Parathyroid adenoma (tissue), 2 donors: ENCODE measurements around the gene FEM1C.

ENCODE experiments used
- H2AFZ ChIP-seq: fragments of 300-600 bp; sonication (generic); one replicate; pipeline ENCODE4 v1.7.0; 2017; ENCODE audit warnings: antibody characterized with exemption, mild to moderate bottlenecking
- H3K27ac ChIP-seq: fragments of 300-600 bp; sonication (generic); one replicate; pipeline ENCODE4 v1.7.0; 2017
- H3K27me3 ChIP-seq: fragments of 300-600 bp; sonication (generic); one replicate; pipeline ENCODE4 v1.7.0; 2017; ENCODE audit warnings: low read length; ENCODE audit not compliant: control insufficient read depth, insufficient read depth
- H3K36me3 ChIP-seq: fragments of 300-600 bp; sonication (generic); one replicate; pipeline ENCODE4 v1.7.0; 2017; ENCODE audit warnings: low read length; ENCODE audit not compliant: control insufficient read depth, insufficient read depth
- H3K4me1 ChIP-seq: fragments of 300-600 bp; sonication (generic); one replicate; pipeline ENCODE4 v1.7.0; 2017; ENCODE audit warnings: control low read depth
- H3K4me2 ChIP-seq: fragments of 300-600 bp; sonication (generic); one replicate; pipeline ENCODE4 v1.7.0; 2017; ENCODE audit warnings: low read length
- H3K4me3 ChIP-seq: fragments of 300-600 bp; sonication (generic); one replicate; pipeline ENCODE4 v1.7.0; 2017; ENCODE audit warnings: low read depth, low read length
- H3K79me2 ChIP-seq: fragments of 300-600 bp; sonication (generic); one replicate; pipeline ENCODE4 v1.7.0; 2017; ENCODE audit warnings: control low read depth
- H3K9ac ChIP-seq: fragments of 300-600 bp; sonication (generic); one replicate; pipeline ENCODE4 v1.7.0; 2017; ENCODE audit warnings: mild to moderate bottlenecking
- H3K9me3 ChIP-seq: fragments of 300-600 bp; sonication (generic); one replicate; pipeline ENCODE4 v1.7.0; 2017; ENCODE audit warnings: low read length; ENCODE audit not compliant: control insufficient read depth
- TF ChIP-seq, protein P1 (sequence below): fragments of 300-600 bp; sonication (generic); IDR thresholded peaks from one replicate; pipeline ENCODE4 v1.7.0; 2017; ENCODE audit warnings: antibody characterized with exemption, mild to moderate bottlenecking
- donor health status: primary hyperparathyroidism.

Gene FEM1C

DNA sequence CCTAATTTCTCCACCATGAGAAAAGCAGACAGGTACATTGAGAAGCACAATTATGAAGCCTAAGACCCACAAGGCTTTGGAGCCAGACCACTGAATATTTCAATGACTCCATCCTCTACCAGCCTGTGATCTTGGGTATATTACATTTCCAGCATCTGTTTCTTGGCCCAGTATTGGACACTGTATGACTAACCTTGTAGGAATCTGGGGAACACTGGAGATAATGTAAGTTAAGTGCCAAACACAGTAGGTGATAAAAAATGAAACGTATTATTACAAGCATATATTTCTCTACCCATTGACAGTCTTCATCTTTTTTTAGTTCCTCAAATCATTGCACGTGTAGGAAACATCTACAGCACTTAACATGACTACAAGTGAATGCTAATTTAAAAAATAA lies 28.6 kb upstream of the FEM1C start:
- H3K27me3 ChIP-seq: no peaks in the 10 kb centered on the region
- H2AFZ ChIP-seq: no peak overlapping the region
- H3K36me3 ChIP-seq: no peaks in the 10 kb centered on the region
- H3K4me2 ChIP-seq: no peak overlapping the region
- TF ChIP-seq, protein P1, sequence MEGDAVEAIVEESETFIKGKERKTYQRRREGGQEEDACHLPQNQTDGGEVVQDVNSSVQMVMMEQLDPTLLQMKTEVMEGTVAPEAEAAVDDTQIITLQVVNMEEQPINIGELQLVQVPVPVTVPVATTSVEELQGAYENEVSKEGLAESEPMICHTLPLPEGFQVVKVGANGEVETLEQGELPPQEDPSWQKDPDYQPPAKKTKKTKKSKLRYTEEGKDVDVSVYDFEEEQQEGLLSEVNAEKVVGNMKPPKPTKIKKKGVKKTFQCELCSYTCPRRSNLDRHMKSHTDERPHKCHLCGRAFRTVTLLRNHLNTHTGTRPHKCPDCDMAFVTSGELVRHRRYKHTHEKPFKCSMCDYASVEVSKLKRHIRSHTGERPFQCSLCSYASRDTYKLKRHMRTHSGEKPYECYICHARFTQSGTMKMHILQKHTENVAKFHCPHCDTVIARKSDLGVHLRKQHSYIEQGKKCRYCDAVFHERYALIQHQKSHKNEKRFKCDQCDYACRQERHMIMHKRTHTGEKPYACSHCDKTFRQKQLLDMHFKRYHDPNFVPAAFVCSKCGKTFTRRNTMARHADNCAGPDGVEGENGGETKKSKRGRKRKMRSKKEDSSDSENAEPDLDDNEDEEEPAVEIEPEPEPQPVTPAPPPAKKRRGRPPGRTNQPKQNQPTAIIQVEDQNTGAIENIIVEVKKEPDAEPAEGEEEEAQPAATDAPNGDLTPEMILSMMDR: no peak
- H3K4me3 ChIP-seq: no peak overlapping the region
- no peaks in the 10 kb centered on the region for H3K9me3 ChIP-seq
- no peaks in the 10 kb centered on the region for H3K79me2 ChIP-seq
- no peak overlapping the region for H3K27ac ChIP-seq
- H3K9ac ChIP-seq: no peak overlapping the region
- no peaks in the 10 kb centered on the region for H3K4me1 ChIP-seq

- H3K27ac ChIP-seq: no peak overlapping the region
These were observed 26.9 kb upstream of the FEM1C start for GRCh38 chr5:115571441-115571878.

GRCh38 chr5:115568668-115569067 lies 24.1 kb upstream of the FEM1C start:
- TF ChIP-seq, protein P1: no peak
- H3K79me2 ChIP-seq: no peaks in the 10 kb centered on the region
- H3K9ac ChIP-seq: no peak overlapping the region
- no peaks in the 10 kb centered on the region for H3K36me3 ChIP-seq
- no peaks in the 10 kb centered on the region for H3K9me3 ChIP-seq
- H3K4me1 ChIP-seq: no peaks in the 10 kb centered on the region
- no peak overlapping the region for H3K4me2 ChIP-seq
- H3K27ac ChIP-seq: no peak overlapping the region
- no peaks in the 10 kb centered on the region for H3K27me3 ChIP-seq
- H2AFZ ChIP-seq: no peak overlapping the region
- H3K4me3 ChIP-seq: no peak overlapping the region

More at GRCh38 chr5:115571441-115571878, 26.9 kb upstream of the FEM1C start:
- H3K36me3 ChIP-seq: no peaks in the 10 kb centered on the region
- no peak overlapping the region for H2AFZ ChIP-seq
- TF ChIP-seq, protein P1: no peak
- no peaks in the 10 kb centered on the region for H3K4me1 ChIP-seq
- H3K4me3 ChIP-seq: no peak overlapping the region
- no peaks in the 10 kb centered on the region for H3K27me3 ChIP-seq
- H3K9me3 ChIP-seq: no peaks in the 10 kb centered on the region
- H3K79me2 ChIP-seq: no peaks in the 10 kb centered on the region
- H3K4me2 ChIP-seq: no peak overlapping the region
- H3K9ac ChIP-seq: no peak overlapping the region

- Histone ChIP-seq H3K9ac (no peak overlapping the region), H3K4me1 (no peaks in the 10 kb centered on the region), H3K9me3 (no peaks in the 10 kb centered on the region), H2AFZ (no peak overlapping the region), H3K27me3 (no peaks in the 10 kb centered on the region), H3K4me3 (no peak overlapping the region), H3K79me2 (no peaks in the 10 kb centered on the region), H3K36me3 (no peaks in the 10 kb centered on the region), H3K27ac (no peak overlapping the region), H3K4me2 (no peak overlapping the region)
- TF ChIP-seq, protein P1: no peak
These were observed 20.7 kb upstream of the FEM1C start for GRCh38 chr5:115565233-115565632.

DNA sequence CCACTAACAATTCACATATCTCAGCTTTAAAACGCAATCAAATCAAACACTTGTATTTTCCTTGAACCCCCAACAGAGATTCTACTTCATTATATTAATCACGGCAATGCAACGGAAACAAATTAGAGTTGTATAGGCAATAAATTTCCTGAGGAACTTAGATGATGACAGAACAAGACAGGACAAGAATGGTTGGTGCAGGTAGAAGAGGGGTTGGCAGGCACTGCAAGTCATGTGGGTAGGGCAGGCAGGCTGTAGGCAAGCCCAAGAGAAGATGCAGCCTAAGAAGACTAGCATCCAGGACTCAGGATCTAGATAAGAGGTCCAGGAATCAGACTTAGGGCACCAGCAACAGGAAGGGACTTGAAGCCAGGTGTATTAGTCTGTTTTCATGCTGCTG lies 16.6 kb upstream of the FEM1C start:
- Histone ChIP-seq H3K4me1 (no peaks in the 10 kb centered on the region), H3K9me3 (no peaks in the 10 kb centered on the region), H3K4me3 (no peak overlapping the region), H3K36me3 (no peaks in the 10 kb centered on the region), H3K9ac (no peak overlapping the region), H3K79me2 (no peaks in the 10 kb centered on the region), H2AFZ (no peak overlapping the region), H3K27ac (no peak overlapping the region), H3K27me3 (no peaks in the 10 kb centered on the region), H3K4me2 (no peak overlapping the region)
- TF ChIP-seq, protein P1: no peak
